ENCODE data around the gene PLA2G4B. TPM values are rescaled to one million over a fixed set of nuclear protein-coding genes. Genes with fewer than 3 reads are reported as not detected.

Gene PLA2G4B
- total and polyA plus RNA-seq, 9 donors = 4.8 to 17.5 (median 10.6) TPM

GRCh38 chr15:41895491-41895890 is 56.8 kb downstream of the PLA2G4B start:
- H3K27me3 ChIP-seq = no peaks in the 10 kb centered on the region
- H3K36me3 ChIP-seq = no peaks in the 10 kb centered on the region
- H3K27ac ChIP-seq = peak overlapping the region in 1 of 2 donors; percentile 71
- DNase-seq = no peak
- no peaks in the 10 kb centered on the region for H3K9me3 ChIP-seq
- WGBS, 3 donors = 92 to 94% (median 93%) methylated on average over 11 of the region's 11 CpGs
- H3K4me3 ChIP-seq = no peak overlapping the region
- peaks cover 14% of the 10 kb centered on the region for H3K4me1 ChIP-seq (ENCODE audit: insufficient read depth)
- intact Hi-C loops (cut with DNase I) = no loop called here
- TF ChIP-seq EP300 (IDR thresholded peaks at IDR 0.05) (no peak), CTCF (IDR thresholded peaks at IDR 0.05) (no peak), POLR2A (IDR thresholded peaks at IDR 0.05) (no peak)

DNA sequence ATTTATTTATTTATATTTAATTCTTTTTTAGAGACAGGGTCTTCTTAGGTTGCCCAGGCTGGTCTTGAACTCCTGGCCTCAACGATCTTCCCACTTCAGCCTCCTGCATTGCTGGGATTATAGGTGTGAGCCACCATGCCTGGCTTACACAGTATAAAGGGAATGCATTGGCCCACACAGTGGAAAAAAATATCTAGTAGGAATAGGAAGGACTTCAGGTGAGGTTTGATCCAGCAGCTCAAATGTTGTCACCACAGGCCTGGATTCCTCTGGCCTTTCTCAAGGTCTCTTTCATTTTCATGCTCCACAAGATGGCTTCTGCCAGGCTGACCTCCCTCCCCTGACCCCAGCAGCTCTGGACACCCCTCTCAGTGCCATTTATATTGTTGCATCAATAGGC is 57.3 kb downstream of the PLA2G4B start:
- Histone ChIP-seq H3K36me3 (no peaks in the 10 kb centered on the region), H3K27ac (no peak overlapping the region), H3K9me3 (no peaks in the 10 kb centered on the region), H3K4me3 (no peak overlapping the region), H3K27me3 (no peaks in the 10 kb centered on the region), H3K4me1 (ENCODE audit: insufficient read depth) (peaks cover 14% of the 10 kb centered on the region)
- 94 to 100% (median 100%) methylated on average over 1 of the region's 1 CpG for WGBS, 3 donors
- intact Hi-C loops (cut with DNase I) = no loop called here
- DNase-seq = no peak
- TF ChIP-seq CTCF (IDR thresholded peaks at IDR 0.05) = no peak
- no peak for TF ChIP-seq POLR2A (IDR thresholded peaks at IDR 0.05)
- TF ChIP-seq EP300 (IDR thresholded peaks at IDR 0.05) = no peak

DNA sequence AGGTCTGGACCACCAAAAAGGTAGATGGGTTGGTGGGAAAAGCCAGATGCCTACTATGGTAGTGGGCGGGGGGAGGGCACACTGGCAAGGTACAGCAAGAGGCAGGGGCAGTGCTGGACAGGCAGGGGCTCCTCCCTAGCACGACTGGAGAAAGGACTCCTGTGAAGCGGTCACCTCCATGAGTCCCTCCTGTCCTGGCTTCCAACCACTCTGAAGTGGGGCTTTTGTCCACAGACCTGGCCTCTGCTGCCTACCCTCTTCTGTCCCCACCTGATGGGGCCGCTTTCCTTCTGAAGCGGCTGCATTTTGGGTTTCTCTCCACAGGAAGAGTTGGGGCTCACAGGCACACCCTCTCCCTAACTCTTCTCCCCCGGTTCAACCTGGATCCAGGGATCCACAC is 57.9 kb downstream of the PLA2G4B start:
- TF ChIP-seq POLR2A (IDR thresholded peaks at IDR 0.05) (no peak), CTCF (IDR thresholded peaks at IDR 0.05) (no peak), EP300 (IDR thresholded peaks at IDR 0.05) (no peak)
- 86 to 90% (median 87%) methylated on average over 6 of the region's 6 CpGs for whole genome bisulfite sequencing, 3 donors
- H3K27me3 ChIP-seq = no peaks in the 10 kb centered on the region

GRCh38 chr15:41897363-41897799 is 58.7 kb downstream of the PLA2G4B start:
- 57 to 62% (median 58%) methylated on average over 8 of the region's 8 CpGs for WGBS, 3 donors
- Histone ChIP-seq H3K9me3 (no peaks in the 10 kb centered on the region), H3K27me3 (no peaks in the 10 kb centered on the region), H3K4me3 (no peak overlapping the region), H3K27ac (no peak overlapping the region), H3K36me3 (no peaks in the 10 kb centered on the region), H3K4me1 (ENCODE audit: insufficient read depth) (peaks cover 14% of the 10 kb centered on the region)
- TF ChIP-seq EP300 (IDR thresholded peaks at IDR 0.05) = no peak
- TF ChIP-seq CTCF (IDR thresholded peaks at IDR 0.05) = no peak
- TF ChIP-seq POLR2A (IDR thresholded peaks at IDR 0.05) = no peak
- no peak for DNase-seq
- intact Hi-C loops (cut with DNase I) = no loop called here

More for the DNA sequence above, 57.9 kb downstream of the PLA2G4B start:
- intact Hi-C loops (cut with DNase I) = no loop called here
- DNase-seq = no peak
- no peaks in the 10 kb centered on the region for H3K9me3 ChIP-seq
- peaks cover 14% of the 10 kb centered on the region for H3K4me1 ChIP-seq (ENCODE audit: insufficient read depth)
- H3K4me3 ChIP-seq = no peak overlapping the region
- no peaks in the 10 kb centered on the region for H3K36me3 ChIP-seq
- no peak overlapping the region for H3K27ac ChIP-seq

Small RNA genes within 50 kb of the gene (microRNA-seq; reads per million reads assigned to microRNA genes)
- gene MIR4310 = 0 reads per million in 3 donors

Small RNA genes within 50 kb of the gene (small RNA-seq; reads per million reads assigned to genes)
- gene JMJD7-PLA2G4B = not detected
- not detected for gene MIR4310
- not detected for gene RNA5SP393

Other genes with a start within 250 kb of the PLA2G4B start
- 10 to 100 TPM; 43.4 to 90.2 (median 61.6) TPM for gene MGA, start 178.4 kb upstream of the PLA2G4B start, total RNA-seq
- 10 to 100 TPM in 1 of 2 donors, 1 to 10 TPM in 1; 7.1 to 14.8 TPM for gene MGA, start 178.4 kb upstream of the PLA2G4B start, polyA plus RNA-seq
- gene MAPKBP1, start 64.4 kb upstream of the PLA2G4B start, total RNA-seq = 10 to 100 TPM; 18.4 to 46.9 (median 38.9) TPM
- gene MAPKBP1, start 64.4 kb upstream of the PLA2G4B start, polyA plus RNA-seq = 10 to 100 TPM; 10.6 to 18.7 TPM
- 10 to 100 TPM; 13.8 to 21.4 (median 15.6) TPM for gene JMJD7, start 10.8 kb upstream of the PLA2G4B start, total RNA-seq
- 10 to 100 TPM in 1 of 2 donors, 1 to 10 TPM in 1; 3.0 to 11.4 TPM for gene JMJD7, start 10.8 kb upstream of the PLA2G4B start, polyA plus RNA-seq
- 1 to 10 TPM in 2 of 7 donors, under 1 TPM in 5; 0.30 to 1.5 (median 0.77) TPM for gene SPTBN5, start 55.2 kb downstream of the PLA2G4B start, total RNA-seq
- gene SPTBN5, start 55.2 kb downstream of the PLA2G4B start, polyA plus RNA-seq = under 1 TPM; 0.28 to 0.80 TPM
- gene EHD4, start 133.7 kb downstream of the PLA2G4B start, total RNA-seq = 10 to 100 TPM in 6 of 7 donors, 1 to 10 TPM in 1; 8.8 to 23.3 (median 14.8) TPM
- gene EHD4, start 133.7 kb downstream of the PLA2G4B start, polyA plus RNA-seq = 10 to 100 TPM; 11.7 to 13.7 TPM
- gene PLA2G4E, start 182.2 kb downstream of the PLA2G4B start, total RNA-seq = under 1 TPM in 1 of 7 donors, not detected in 6; 0.11 TPM
- under 1 TPM in 1 of 2 donors, not detected in 1; 0.02 TPM for gene PLA2G4E, start 182.2 kb downstream of the PLA2G4B start, polyA plus RNA-seq